Measurements from ENCODE around the gene MATN1. TPM values are rescaled to one million over a fixed set of nuclear protein-coding genes. Genes with fewer than 3 reads are reported as not detected.

MATN1 gene
- total RNA-seq, 1 donor from 2014 or later = 0.17 TPM

- DNase-seq = no peak
These were observed 20.8 kb upstream of the MATN1 start for GRCh38 chr1:30744060-30744756.

GRCh38 chr1:30743584-30744059 is 20.2 kb upstream of the MATN1 start:
- DNase-seq = peak; percentile 68

GRCh38 chr1:30742963-30743559 is 19.7 kb upstream of the MATN1 start:
- no peak for DNase-seq

- no peak for DNase-seq
These were observed 19.0 kb upstream of the MATN1 start for GRCh38 chr1:30742300-30742962.

- DNase-seq = peak; percentile 43
These were observed 18.0 kb upstream of the MATN1 start for GRCh38 chr1:30741239-30741894.

GRCh38 chr1:30740251-30741238 is 17.2 kb upstream of the MATN1 start:
- DNase-seq = no peak

- DNase-seq = no peak
These were observed 16.2 kb upstream of the MATN1 start for GRCh38 chr1:30739601-30740000.

GRCh38 chr1:30738715-30739559 is 15.6 kb upstream of the MATN1 start:
- DNase-seq = no peak

- no peak for DNase-seq
These were observed 14.8 kb upstream of the MATN1 start for GRCh38 chr1:30738040-30738714.

GRCh38 chr1:30737357-30738039 is 14.1 kb upstream of the MATN1 start:
- no peak for DNase-seq

GRCh38 chr1:30735668-30736498 is 12.5 kb upstream of the MATN1 start:
- no peak for DNase-seq

- DNase-seq = no peak
These were observed 11.7 kb upstream of the MATN1 start for GRCh38 chr1:30735124-30735523.

GRCh38 chr1:30734580-30734979 is 11.2 kb upstream of the MATN1 start:
- DNase-seq = no peak

GRCh38 chr1:30734106-30734505 is 10.7 kb upstream of the MATN1 start:
- no peak for DNase-seq

GRCh38 chr1:30733493-30733892 is 10.1 kb upstream of the MATN1 start:
- DNase-seq = no peak

GRCh38 chr1:30732277-30732996 is 9.1 kb upstream of the MATN1 start:
- no peak for DNase-seq

- DNase-seq = no peak
These were observed 8.5 kb upstream of the MATN1 start for GRCh38 chr1:30731806-30732276.
